Endometrial microvascular endothelial cells (primary cell): ENCODE results near the gene RAC2. TPM values are rescaled to one million over a fixed set of nuclear protein-coding genes. Genes with fewer than 3 reads are reported as not detected.

Experiments used
- in situ Hi-C: cut with HindIII; loops from 2 replicates; pipeline ENCODE4 v1.10.0; 2017; ENCODE audit warnings: low sequenced_read_pairs, low pct_unique_long_range_greater_than_20kb; ENCODE audit errors: inconsistent ontology term
- total RNA-seq: library from RNA; depleted of rRNA; stranded (reverse); fragments of >200 nt; gene quantifications from one replicate; pipeline ENCODE4 v1.2.3, GENCODE V29; 2015; ENCODE audit errors: inconsistent ontology term

RAC2 gene
- total RNA-seq, 1 donor from 2014 or later: 398 TPM

DNA sequence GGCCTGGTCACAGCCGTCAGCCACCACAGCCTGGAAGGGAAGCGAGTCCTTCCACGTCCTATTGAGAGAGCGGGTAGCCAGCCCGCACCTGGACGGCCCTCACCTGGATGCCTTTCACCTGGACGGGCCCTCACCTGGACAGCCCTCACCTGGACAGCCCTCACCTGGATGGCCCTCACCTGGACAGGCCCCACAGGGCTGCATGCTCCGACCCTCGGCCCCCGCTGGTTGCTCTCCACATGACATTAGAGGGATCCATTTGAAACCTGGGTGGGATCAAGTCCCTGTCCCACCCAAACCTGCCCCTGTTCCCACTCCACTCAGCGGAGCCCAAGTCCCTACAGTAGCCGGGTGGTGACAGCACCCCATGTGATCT lies 59.7 kb downstream of the RAC2 start:
- in situ Hi-C loops: no loop called here

DNA sequence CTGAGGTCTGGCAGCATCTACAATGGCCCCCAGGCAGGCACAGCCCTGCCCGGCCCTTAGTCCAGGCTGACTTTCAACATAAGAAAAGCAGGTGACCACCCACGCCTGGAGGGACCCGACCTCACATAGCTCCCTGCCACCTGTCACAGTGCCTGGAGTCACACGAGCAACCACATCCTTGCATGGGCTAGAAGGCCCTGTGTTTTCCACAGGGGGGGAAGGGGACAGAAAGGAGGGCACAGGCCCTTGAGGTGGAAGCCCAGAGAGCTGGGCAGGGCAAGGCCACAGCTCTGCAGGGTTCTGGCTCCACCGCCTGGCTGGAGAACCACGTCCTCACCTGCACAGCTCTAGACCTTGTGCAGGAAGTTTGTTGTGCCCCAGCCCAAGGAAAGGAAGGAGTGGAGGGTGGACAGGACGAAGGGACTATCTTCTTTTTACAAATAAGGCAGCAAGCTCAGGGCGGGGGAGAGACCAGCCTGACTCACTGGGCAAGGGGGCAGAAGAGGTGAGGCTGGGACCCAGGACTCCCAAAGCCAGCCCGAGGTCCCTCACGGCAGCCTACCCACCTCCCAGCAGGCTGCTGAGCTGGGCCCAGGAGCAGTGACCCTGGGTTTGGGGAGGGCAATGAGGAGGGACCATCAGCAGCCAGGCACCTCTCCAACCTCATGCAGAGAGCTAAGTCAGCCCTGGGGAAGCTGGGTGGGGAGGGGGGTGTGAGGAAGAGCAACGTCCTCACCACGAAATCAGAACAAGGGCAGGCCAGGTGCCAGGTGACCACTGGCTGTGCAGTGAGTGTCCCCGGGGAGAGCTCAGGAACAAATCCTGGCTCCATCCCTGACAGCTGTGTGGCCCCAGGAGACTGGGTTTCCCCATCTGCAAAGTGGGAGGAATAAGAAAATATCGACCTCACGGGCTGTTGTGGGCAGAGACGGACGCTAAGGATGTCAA lies 60.4 kb downstream of the RAC2 start:
- in situ Hi-C loops: no loop called here

GRCh38 chr22:37182949-37183245 lies 61.2 kb downstream of the RAC2 start:
- in situ Hi-C loops: no loop called here

- in situ Hi-C loops: no loop called here
Measured at GRCh38 chr22:37182101-37182948, 61.7 kb downstream of the RAC2 start.

DNA sequence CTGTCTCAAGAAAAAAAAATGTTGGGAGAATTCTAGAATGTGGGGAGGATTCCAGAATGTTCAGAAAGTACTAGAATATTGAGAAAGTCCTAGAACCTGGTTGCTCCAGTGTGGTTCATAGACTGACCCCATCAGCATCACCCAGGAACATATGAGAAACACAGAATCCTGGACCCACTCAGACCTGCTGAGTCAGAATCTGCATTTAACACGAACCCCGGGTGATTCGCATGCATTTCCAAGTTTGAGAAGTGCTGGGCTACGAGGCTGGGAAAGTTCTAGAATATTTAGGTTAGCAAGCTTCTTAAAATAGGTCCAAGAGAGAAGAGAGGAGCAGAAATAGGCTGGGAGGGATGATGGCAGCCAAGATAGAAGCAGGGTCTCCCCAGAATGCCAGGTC lies 62.4 kb downstream of the RAC2 start:
- in situ Hi-C loops: no loop called here

- in situ Hi-C loops: no loop called here
Measured at GRCh38 chr22:37180531-37181231, 63.4 kb downstream of the RAC2 start.

DNA sequence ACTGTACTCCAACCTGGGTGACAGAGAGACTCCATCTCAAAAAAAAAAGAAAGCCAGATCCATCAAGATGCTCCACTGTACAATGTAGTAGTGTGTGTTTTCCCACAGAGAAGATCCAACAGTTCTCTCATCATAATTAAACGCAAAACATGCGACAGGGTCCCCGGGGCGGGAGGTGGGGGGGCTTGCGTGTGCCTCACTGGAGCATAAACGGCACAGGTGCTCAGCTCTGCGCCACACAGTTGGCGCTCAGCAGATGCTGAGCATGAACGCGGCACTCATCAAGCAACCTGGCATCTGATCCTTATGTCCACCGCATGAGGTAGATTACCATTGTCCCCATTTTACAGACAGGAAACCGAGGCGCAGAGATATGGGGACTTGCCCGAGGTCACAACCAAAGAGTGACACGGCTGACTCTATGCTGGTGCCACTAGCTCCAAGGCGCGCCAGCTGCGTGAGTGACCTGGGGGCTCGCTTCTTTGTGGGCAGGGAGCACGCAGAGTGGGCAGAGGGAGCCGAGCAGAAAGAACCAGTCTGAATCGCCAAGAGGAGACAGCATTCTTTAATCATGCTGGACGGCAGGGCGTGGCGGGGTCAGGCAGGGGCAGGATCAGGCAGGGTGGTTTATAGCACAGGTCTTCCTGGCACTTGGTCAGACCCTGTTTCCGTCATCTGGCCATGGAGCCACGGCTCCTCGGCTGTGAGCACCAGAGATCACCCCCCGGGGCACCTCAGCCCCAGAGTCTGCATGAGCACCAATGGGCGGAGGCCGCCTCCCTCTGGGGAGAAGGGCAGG lies 64.2 kb downstream of the RAC2 start:
- in situ Hi-C loops: no loop called here

- in situ Hi-C loops: no loop called here
Measured at GRCh38 chr22:37179126-37179470, 65.0 kb downstream of the RAC2 start.

GRCh38 chr22:37178350-37179125 lies 65.5 kb downstream of the RAC2 start:
- in situ Hi-C loops: no loop called here

- in situ Hi-C loops: no loop called here
Measured at GRCh38 chr22:37177755-37178154, 66.3 kb downstream of the RAC2 start.

DNA sequence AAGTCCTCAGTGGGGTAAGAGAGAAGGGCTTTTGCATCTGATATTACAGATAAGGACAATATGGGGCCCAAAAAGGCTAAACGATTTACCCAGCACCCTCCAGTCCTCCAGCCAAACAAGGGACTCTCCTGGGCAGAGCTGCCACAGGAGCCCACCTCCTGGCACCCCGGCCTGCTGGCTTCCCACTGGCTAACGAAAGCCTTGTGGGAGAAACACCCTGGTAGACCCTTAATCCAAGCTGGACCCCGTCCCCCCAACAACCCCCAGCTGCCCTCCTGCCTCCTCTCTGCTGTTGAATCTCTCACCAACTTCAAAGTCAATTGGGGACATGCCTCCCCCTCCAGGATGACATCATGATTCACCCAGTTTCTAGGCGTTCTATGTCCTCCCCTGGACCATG lies 66.8 kb downstream of the RAC2 start:
- in situ Hi-C loops: no loop called here

DNA sequence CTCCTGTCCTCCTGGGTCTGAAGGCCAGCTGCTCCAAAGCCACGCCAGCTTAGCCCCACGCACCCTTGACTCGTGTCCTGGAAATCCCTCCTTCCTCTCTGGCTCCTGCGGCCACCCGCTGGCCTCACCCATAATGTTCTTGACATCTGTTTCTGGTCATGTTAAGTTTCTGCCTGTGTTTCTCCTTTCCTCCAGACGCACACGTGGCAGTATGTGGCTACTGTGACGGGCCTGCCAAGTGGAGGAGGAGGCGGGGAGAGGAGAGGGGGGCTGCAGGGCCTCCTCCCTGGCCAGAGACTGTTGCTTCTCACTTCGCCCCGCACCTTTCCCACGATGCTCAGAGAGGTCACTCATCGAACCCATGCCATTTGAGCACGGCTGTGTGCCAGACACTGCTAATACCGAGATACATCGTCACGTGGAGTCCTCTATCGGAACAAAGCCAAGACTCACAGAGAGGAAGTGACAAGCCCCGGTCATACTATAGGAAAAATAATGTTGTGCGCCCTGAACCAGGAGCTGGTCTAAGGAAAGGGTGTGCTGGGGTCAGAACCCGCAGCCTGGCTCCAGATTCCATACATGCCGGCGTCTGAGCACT lies 67.5 kb downstream of the RAC2 start:
- in situ Hi-C loops: no loop called here

GRCh38 chr22:37175414-37176281 lies 68.4 kb downstream of the RAC2 start:
- in situ Hi-C loops: no loop called here
